ENCODE data around the gene GPR137. TPM values are rescaled to one million over a fixed set of nuclear protein-coding genes. Genes with fewer than 3 reads are reported as not detected.

GPR137 gene
- total RNA-seq, 2 experiments from 2014 or later, result 18.3 to 52.3 TPM

- peak overlapping the region; percentile 79 for H3K4me2 ChIP-seq (ENCODE audit: low read length)
- peak overlapping the region; percentile 83 for H3K4me3 ChIP-seq (ENCODE audit: low read depth, low read length, poor library complexity, severe bottlenecking)
- CTCF ChIA-PET (ENCODE audit: unreplicated experiment), result interaction anchor here (1.5 to 2.1 kb wide), 2 partner anchors 23 to 37 kb away, joined by 12 to 33 read pairs; no protein-coding TSS in a partner anchor
- no peak for DNase-seq (ENCODE audit: low spot score)
- H3K27ac ChIP-seq (ENCODE audit: low read depth, low read length, poor library complexity, severe bottlenecking), result peak overlapping the region; percentile 88
- no peaks in the 10 kb centered on the region for H3K9me3 ChIP-seq (ENCODE audit: low read length)
- intact Hi-C loops (cut with micrococcal nuclease; ENCODE audit: unreplicated experiment), result loop anchor here (1.0 to 2.0 kb wide), 2 partner anchors 12 to 22 kb away; partner anchors contain the start of gene CCDC88B
- H2AFZ ChIP-seq (ENCODE audit: low read length), result no peak overlapping the region; the same call in 1 of the 2 replicates
- TSS peak; percentile 55 for BruUV-seq (replicated peaks)
- TF ChIP-seq CTCF (conservative IDR thresholded peaks at IDR 0.05; ENCODE audit: low read length), result no peak
- no peak for TF ChIP-seq EZH2phosphoT487 (IDR thresholded peaks at IDR 0.05; ENCODE audit: borderline replicate concordance, low read depth, low read length)
- H3K9me2 ChIP-seq (ENCODE audit: insufficient read depth, low read length), result no peaks in the 10 kb centered on the region
- H3K4me1 ChIP-seq (ENCODE audit: insufficient read depth, low read length, poor library complexity, severe bottlenecking), result peaks cover 29% of the 10 kb centered on the region
- peaks cover 69% of the 10 kb centered on the region for H3K36me3 ChIP-seq (ENCODE audit: insufficient read depth, low read length)
- no peaks in the 10 kb centered on the region for H4K20me1 ChIP-seq (ENCODE audit: insufficient read depth, low read length)
- POLR2A ChIA-PET, result interaction anchor here (0.6 to 1.9 kb wide), 7 partner anchors 13 to 520 kb away, joined by 4 to 14 read pairs (median 10); partner anchors contain the start of genes ESRRA and FKBP2
- H3K79me2 ChIP-seq (ENCODE audit: insufficient read depth, low read depth, low read length), result peaks cover 17% of the 10 kb centered on the region; the same call in 1 of the 2 replicates
These were observed 33.4 kb downstream of the GPR137 start for GRCh38 chr11:64318766-64319761.

GRCh38 chr11:64320556-64320955 lies 34.9 kb downstream of the GPR137 start:
- H3K79me2 ChIP-seq (ENCODE audit: insufficient read depth, low read depth, low read length), result peaks cover 17% of the 10 kb centered on the region; the same call in 1 of the 2 replicates
- TF ChIP-seq EZH2phosphoT487 (IDR thresholded peaks at IDR 0.05; ENCODE audit: borderline replicate concordance, low read depth, low read length), result no peak
- TF ChIP-seq CTCF (conservative IDR thresholded peaks at IDR 0.05; ENCODE audit: low read length), result no peak
- H3K36me3 ChIP-seq (ENCODE audit: insufficient read depth, low read length), result peaks cover 54% of the 10 kb centered on the region
- no peak overlapping the region for H3K4me3 ChIP-seq (ENCODE audit: low read depth, low read length, poor library complexity, severe bottlenecking)
- CTCF ChIA-PET (ENCODE audit: unreplicated experiment), result no interaction called here
- DNase-seq (ENCODE audit: low spot score), result no peak
- no peak overlapping the region for H2AFZ ChIP-seq (ENCODE audit: low read length)
- H3K9me3 ChIP-seq (ENCODE audit: low read length), result no peaks in the 10 kb centered on the region
- H3K4me1 ChIP-seq (ENCODE audit: insufficient read depth, low read length, poor library complexity, severe bottlenecking), result peaks cover 23% of the 10 kb centered on the region
- intact Hi-C loops (cut with micrococcal nuclease; ENCODE audit: unreplicated experiment), result no loop called here
- H3K27ac ChIP-seq (ENCODE audit: low read depth, low read length, poor library complexity, severe bottlenecking), result no peak overlapping the region
- H4K20me1 ChIP-seq (ENCODE audit: insufficient read depth, low read length), result no peaks in the 10 kb centered on the region
- no peaks in the 10 kb centered on the region for H3K9me2 ChIP-seq (ENCODE audit: insufficient read depth, low read length)
- BruUV-seq (replicated peaks), result no TSS peak
- POLR2A ChIA-PET, result no interaction called here
- peak overlapping the region; percentile 9; the same call in 1 of the 2 replicates for H3K4me2 ChIP-seq (ENCODE audit: low read length)

All from OCI-LY7 (cell line).